ENCODE data around the gene ARNT2. TPM values are rescaled to one million over a fixed set of nuclear protein-coding genes. Genes with fewer than 3 reads are reported as not detected.

The ARNT2 gene
- total and polyA plus RNA-seq, 4 donors: 0.63 to 16.2 (median 4.9) TPM

DNA sequence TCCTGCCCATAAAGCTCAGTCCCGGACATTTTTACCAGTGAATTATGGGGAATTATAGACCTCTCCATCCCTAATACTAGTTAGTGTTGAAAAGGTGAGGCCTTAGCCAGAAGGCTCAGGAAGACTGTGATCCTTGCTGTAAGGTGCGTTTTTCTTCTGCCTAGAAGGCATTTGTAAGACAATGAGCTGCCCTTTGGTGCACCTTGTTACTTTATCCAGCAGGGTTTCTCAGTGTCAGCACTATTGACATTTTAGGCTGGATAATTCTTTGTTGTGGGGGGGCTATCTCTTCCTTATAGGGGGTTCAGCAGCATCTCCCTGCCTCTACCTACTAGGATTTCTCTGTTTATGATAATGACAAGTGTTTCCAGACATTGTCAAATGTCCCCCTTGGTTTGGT, 182.8 kb downstream of the ARNT2 start:
- Histone ChIP-seq H3K4me1 (ENCODE audit: control insufficient read depth in 1 of 2, insufficient read depth in 2 of 2, low read length in 2 of 2) (no peaks in the 10 kb centered on the region), H3K36me3 (ENCODE audit: control insufficient read depth in 1 of 2, insufficient read depth in 2 of 2, low read length in 1 of 2) (peaks cover 0 to 1% of the 10 kb centered on the region in 2 donors), H3K27me3 (ENCODE audit: control insufficient read depth in 1 of 2, insufficient read depth in 2 of 2, low read length in 1 of 2) (no peaks in the 10 kb centered on the region), H3K9me3 (ENCODE audit: control insufficient read depth, low read length) (no peaks in the 10 kb centered on the region), H3K4me3 (ENCODE audit: low read length in 2 of 2) (no peak overlapping the region), H3K27ac (ENCODE audit: low read depth in 1 of 2, low read length in 2 of 2) (no peak overlapping the region)
- intact Hi-C loops (cut with DNase I): no loop called here
- WGBS, 2 donors: 97 to 98% methylated on average over 2 of the region's 2 CpGs
- DNase-seq (no peak), ATAC-seq (ENCODE audit: low FRiP score) (no peak)

DNA sequence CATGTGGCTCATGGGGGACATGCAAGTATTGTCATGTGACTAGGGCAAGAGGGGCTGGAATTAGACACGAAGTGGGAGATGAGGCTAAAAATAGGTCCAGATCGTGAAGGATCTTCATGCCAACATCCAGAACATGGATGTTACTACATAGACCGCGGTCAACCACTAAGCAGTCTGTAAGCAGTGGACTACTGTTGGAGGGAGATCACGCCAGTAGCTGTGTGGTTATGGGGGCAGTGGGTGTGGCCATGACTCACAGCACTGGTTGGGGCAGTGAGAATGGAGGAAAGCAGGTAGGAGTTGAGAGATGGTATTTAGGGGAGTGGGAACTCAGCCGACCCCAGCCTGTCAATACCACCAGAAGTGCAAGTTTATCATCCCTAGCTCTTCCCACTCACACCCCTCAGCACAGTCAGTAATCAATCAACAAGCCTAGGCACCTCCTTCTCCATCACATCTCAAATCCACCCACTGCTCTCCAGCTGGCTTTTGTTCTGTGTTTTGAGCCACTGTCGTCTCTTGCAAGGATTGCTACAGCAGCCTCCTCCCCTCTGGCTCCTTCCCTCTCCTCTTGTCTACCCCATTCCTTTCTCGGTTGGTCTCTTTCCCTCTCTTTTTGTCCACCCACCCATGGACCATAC, 183.8 kb downstream of the ARNT2 start:
- Histone ChIP-seq H3K27ac (ENCODE audit: low read depth in 1 of 2, low read length in 2 of 2) (no peak overlapping the region), H3K4me3 (ENCODE audit: low read length in 2 of 2) (no peak overlapping the region), H3K36me3 (ENCODE audit: control insufficient read depth in 1 of 2, insufficient read depth in 2 of 2, low read length in 1 of 2) (peaks cover 0 to 1% of the 10 kb centered on the region in 2 donors), H3K4me1 (ENCODE audit: control insufficient read depth in 1 of 2, insufficient read depth in 2 of 2, low read length in 2 of 2) (no peaks in the 10 kb centered on the region), H3K9me3 (ENCODE audit: control insufficient read depth, low read length) (no peaks in the 10 kb centered on the region), H3K27me3 (ENCODE audit: control insufficient read depth in 1 of 2, insufficient read depth in 2 of 2, low read length in 1 of 2) (no peaks in the 10 kb centered on the region)
- DNase-seq (no peak), ATAC-seq (ENCODE audit: low FRiP score) (no peak)
- WGBS, 2 donors: 80 to 84% methylated on average over 8 of the region's 8 CpGs
- intact Hi-C loops (cut with DNase I): no loop called here

DNA sequence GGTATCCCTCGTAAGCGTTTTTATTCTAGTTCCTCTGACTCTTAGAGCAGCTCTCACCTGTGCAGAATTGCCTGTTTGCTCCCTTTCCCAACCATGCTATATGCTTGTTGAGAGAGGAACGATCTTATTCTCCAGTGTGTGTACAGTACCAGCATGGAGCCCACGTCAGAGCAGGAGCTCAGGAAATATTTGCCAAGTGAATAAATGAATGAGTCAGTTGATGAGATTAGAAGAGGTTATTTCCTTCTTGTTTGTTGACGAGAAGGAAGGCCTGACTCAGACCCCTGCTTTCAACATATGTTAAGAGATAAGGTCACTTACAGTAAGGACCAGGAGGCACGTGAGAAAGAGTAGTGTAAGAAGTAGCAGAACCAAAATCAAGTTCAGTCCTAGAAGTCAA, 184.6 kb downstream of the ARNT2 start:
- Histone ChIP-seq H3K9me3 (ENCODE audit: control insufficient read depth, low read length) (no peaks in the 10 kb centered on the region), H3K36me3 (ENCODE audit: control insufficient read depth in 1 of 2, insufficient read depth in 2 of 2, low read length in 1 of 2) (peaks cover 0 to 1% of the 10 kb centered on the region in 2 donors), H3K4me3 (ENCODE audit: low read length in 2 of 2) (no peak overlapping the region), H3K4me1 (ENCODE audit: control insufficient read depth in 1 of 2, insufficient read depth in 2 of 2, low read length in 2 of 2) (no peaks in the 10 kb centered on the region), H3K27ac (ENCODE audit: low read depth in 1 of 2, low read length in 2 of 2) (no peak overlapping the region), H3K27me3 (ENCODE audit: control insufficient read depth in 1 of 2, insufficient read depth in 2 of 2, low read length in 1 of 2) (no peaks in the 10 kb centered on the region)
- DNase-seq (no peak), ATAC-seq (ENCODE audit: low FRiP score) (no peak)
- WGBS, 2 donors: 86 to 88% methylated on average over 6 of the region's 6 CpGs
- intact Hi-C loops (cut with DNase I): no loop called here

DNA sequence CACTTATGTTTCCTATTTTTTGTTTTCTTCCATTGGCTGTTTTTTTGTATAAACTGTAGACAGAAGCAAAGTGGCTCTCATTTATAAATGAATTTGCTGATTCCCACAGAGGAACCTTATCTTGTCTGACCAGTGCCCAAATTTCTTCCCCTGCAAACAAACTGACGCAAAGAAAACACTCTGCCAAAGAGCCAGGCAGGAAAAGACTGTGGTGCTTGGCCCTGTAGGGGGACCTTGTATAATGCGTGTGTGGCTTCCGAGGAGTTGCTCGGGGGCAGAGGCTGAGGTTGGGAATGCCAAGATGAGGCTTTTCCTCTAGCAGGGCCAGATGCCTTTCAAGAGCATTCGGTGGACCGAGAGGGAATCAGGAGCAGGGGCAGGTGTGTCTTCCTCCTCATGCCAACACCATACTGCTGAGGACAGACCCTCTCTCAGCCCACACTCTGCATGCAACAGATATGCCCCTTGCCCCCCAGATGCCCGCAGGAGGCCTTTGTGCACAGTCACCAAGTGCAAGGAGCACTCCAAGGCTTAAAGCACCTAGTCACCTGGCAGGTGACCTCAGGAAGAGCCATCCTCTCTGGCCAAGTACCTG, 186.7 kb downstream of the ARNT2 start:
- no peak overlapping the region for H3K4me3 ChIP-seq (ENCODE audit: low read length in 2 of 2)
- peaks cover 0 to 1% of the 10 kb centered on the region in 2 donors for H3K36me3 ChIP-seq (ENCODE audit: control insufficient read depth in 1 of 2, insufficient read depth in 2 of 2, low read length in 1 of 2)
- ATAC-seq (ENCODE audit: low FRiP score): no peak
- no peaks in the 10 kb centered on the region for H3K27me3 ChIP-seq (ENCODE audit: control insufficient read depth in 1 of 2, insufficient read depth in 2 of 2, low read length in 1 of 2)
- WGBS, 2 donors: 80 to 88% methylated on average over 7 of the region's 7 CpGs
- DNase-seq: no peak
- no peak overlapping the region for H3K27ac ChIP-seq (ENCODE audit: low read depth in 1 of 2, low read length in 2 of 2)
- intact Hi-C loops (cut with DNase I): no loop called here
- no peaks in the 10 kb centered on the region for H3K9me3 ChIP-seq (ENCODE audit: control insufficient read depth, low read length)
- H3K4me1 ChIP-seq (ENCODE audit: control insufficient read depth in 1 of 2, insufficient read depth in 2 of 2, low read length in 2 of 2): no peaks in the 10 kb centered on the region

DNA sequence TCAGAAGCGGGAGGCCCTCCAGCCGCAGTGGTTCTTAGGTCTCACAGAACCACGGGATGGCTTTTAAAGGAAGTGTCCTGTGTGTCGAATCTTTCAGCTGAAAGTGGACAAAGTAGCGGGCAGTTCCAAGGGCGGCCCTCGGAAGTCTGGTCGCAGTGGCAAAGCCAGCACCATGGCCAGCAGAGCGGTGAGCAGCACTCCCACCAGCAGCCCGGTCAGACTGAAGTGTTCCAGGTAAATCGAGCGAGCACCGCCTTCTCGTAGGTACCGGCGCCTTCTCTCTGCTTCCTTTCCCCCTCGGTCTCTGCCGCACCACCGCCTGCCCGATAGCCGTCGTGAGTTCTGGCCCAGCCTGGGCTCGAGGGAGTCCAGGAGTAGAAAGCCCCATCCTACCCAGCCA, 187.3 kb downstream of the ARNT2 start:
- WGBS, 2 donors: 92 to 96% methylated on average over 22 to 23 of the region's 23 CpGs

DNA sequence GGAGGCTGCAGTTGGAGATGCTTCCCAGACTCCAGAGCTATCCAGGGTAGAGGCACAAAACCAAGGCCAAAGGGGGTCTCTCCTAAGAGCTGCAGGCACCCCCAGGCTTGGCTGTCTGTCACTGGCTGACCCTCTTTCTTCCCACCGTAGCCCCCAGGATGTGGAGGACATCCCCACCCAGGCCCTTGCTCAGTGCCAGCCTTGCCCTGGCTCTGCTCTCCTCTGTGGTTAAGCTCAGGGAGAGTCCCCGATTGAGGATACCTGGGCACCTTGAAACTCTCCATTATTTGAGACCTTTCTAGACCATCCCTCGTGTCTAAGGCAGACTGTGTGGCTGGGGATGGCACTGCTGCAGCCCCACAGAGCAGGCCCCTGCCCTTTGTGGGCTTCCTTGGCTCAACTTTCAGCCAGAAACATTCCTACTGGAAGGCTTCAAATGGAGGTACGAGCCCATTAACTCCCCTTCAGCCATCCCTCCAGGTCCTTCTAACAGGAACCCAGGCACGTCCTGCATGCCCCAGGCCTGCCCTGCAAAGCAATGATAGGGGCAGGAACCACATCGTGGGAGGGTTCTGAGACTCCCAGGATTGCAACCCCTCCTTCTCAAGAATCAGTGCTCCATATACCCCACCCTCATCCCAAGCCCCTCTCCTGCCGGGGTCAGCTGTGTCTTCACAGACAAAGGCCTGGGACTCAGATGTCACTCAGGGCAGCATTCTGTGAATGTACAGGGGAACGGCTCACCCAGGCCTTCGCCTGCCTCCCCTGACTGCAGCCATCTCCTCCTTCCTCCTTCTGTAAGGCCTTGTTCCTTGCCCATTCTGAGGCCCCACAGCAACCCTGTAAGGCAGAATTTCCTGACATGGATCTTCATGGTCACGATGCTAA, 188.0 kb downstream of the ARNT2 start:
- H3K4me1 ChIP-seq (ENCODE audit: control insufficient read depth in 1 of 2, insufficient read depth in 2 of 2, low read length in 2 of 2): no peaks in the 10 kb centered on the region
- H3K36me3 ChIP-seq (ENCODE audit: control insufficient read depth in 1 of 2, insufficient read depth in 2 of 2, low read length in 1 of 2): peaks cover 0 to 1% of the 10 kb centered on the region in 2 donors
- no peaks in the 10 kb centered on the region for H3K9me3 ChIP-seq (ENCODE audit: control insufficient read depth, low read length)
- no peak overlapping the region for H3K27ac ChIP-seq (ENCODE audit: low read depth in 1 of 2, low read length in 2 of 2)
- no peak overlapping the region for H3K4me3 ChIP-seq (ENCODE audit: low read length in 2 of 2)
- WGBS, 2 donors: 95% methylated on average over 10 of the region's 10 CpGs
- DNase-seq (no peak), ATAC-seq (ENCODE audit: low FRiP score) (no peak)
- intact Hi-C loops (cut with DNase I): no loop called here
- H3K27me3 ChIP-seq (ENCODE audit: control insufficient read depth in 1 of 2, insufficient read depth in 2 of 2, low read length in 1 of 2): no peaks in the 10 kb centered on the region

More for the DNA sequence above, 187.3 kb downstream of the ARNT2 start:
- Histone ChIP-seq H3K4me1 (ENCODE audit: control insufficient read depth in 1 of 2, insufficient read depth in 2 of 2, low read length in 2 of 2) (no peaks in the 10 kb centered on the region), H3K27me3 (ENCODE audit: control insufficient read depth in 1 of 2, insufficient read depth in 2 of 2, low read length in 1 of 2) (no peaks in the 10 kb centered on the region), H3K36me3 (ENCODE audit: control insufficient read depth in 1 of 2, insufficient read depth in 2 of 2, low read length in 1 of 2) (peaks cover 0 to 1% of the 10 kb centered on the region in 2 donors), H3K9me3 (ENCODE audit: control insufficient read depth, low read length) (no peaks in the 10 kb centered on the region), H3K27ac (ENCODE audit: low read depth in 1 of 2, low read length in 2 of 2) (no peak overlapping the region), H3K4me3 (ENCODE audit: low read length in 2 of 2) (no peak overlapping the region)
- no peak for ATAC-seq (ENCODE audit: low FRiP score)
- intact Hi-C loops (cut with DNase I): no loop called here
- no peak for DNase-seq

DNA sequence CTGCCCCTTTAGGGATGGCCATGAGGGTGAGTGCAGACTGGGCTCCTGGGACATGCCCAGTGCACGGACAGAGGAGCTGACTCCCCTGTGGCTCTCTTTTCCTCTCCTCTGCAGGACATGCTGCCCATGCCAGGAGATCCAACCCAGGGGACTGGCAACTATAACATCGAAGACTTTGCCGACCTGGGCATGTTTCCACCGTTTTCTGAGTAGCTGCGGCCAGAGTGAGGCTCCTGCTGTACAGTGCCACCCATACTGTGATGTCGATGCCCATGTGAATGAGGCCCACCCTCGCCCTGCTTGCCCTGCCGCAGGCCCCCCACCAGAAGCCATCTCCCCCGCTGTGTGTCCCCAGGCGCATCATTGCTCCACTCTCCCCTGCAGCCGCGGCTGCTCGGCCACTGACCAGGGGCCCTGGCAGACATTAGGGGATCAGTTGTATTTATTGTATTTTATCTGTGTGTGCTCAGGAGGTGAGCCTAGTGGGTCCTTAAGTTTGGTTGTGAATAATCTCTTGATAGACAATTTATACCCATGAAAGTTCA, 189.4 kb downstream of the ARNT2 start:
- H3K9me3 ChIP-seq (ENCODE audit: control insufficient read depth, low read length): no peaks in the 10 kb centered on the region
- H3K4me1 ChIP-seq (ENCODE audit: control insufficient read depth in 1 of 2, insufficient read depth in 2 of 2, low read length in 2 of 2): no peaks in the 10 kb centered on the region
- H3K27me3 ChIP-seq (ENCODE audit: control insufficient read depth in 1 of 2, insufficient read depth in 2 of 2, low read length in 1 of 2): no peaks in the 10 kb centered on the region
- DNase-seq (no peak), ATAC-seq (ENCODE audit: low FRiP score) (no peak)
- H3K36me3 ChIP-seq (ENCODE audit: control insufficient read depth in 1 of 2, insufficient read depth in 2 of 2, low read length in 1 of 2): peaks cover 0 to 1% of the 10 kb centered on the region in 2 donors
- no peak overlapping the region for H3K27ac ChIP-seq (ENCODE audit: low read depth in 1 of 2, low read length in 2 of 2)
- WGBS, 2 donors: 90 to 93% methylated on average over 13 of the region's 13 CpGs
- intact Hi-C loops (cut with DNase I): no loop called here
- no peak overlapping the region for H3K4me3 ChIP-seq (ENCODE audit: low read length in 2 of 2)

DNA sequence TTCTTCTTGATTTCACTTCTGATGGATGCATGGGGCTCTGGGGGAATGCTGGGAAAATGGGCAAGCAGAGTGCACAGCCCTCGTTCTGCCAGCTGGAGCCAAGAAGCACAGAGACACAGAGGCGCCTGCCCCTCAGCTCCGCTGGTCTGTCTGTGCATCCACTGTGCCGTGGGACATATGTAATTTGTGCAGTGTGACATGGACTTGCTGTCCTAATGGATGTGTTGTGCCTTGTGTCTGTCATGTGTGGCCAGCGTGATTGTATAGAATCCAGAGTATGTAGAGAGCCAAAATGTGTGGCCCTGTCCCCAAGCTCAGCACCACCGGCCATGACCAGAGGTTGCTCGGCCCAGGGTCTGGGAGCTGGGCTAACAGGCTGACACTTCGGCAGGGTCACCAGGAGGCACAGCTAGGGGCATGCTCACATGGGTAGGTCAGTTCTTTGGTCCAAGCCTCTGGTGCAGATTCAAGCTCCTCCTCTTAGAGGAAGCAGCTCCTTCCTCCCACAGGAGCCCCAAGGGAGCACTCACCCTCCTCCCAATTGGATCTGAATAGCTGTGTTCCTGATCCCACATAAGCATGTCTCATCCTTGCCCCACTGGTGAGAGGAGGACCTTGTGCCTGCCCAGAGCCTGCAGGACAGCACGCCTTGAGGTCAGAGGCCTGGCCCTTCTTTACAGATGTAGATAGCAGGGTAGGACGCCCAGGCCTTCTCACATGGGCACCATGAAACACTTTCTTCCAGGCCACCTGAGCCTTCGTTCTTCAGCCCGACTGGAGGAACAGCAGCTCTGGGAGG, 190.1 kb downstream of the ARNT2 start:
- ATAC-seq (ENCODE audit: low FRiP score): no peak
- Histone ChIP-seq H3K27me3 (ENCODE audit: control insufficient read depth in 1 of 2, insufficient read depth in 2 of 2, low read length in 1 of 2) (no peaks in the 10 kb centered on the region), H3K27ac (ENCODE audit: low read depth in 1 of 2, low read length in 2 of 2) (no peak overlapping the region), H3K36me3 (ENCODE audit: control insufficient read depth in 1 of 2, insufficient read depth in 2 of 2, low read length in 1 of 2) (peaks cover 0 to 1% of the 10 kb centered on the region in 2 donors), H3K9me3 (ENCODE audit: control insufficient read depth, low read length) (no peaks in the 10 kb centered on the region), H3K4me3 (ENCODE audit: low read length in 2 of 2) (no peak overlapping the region), H3K4me1 (ENCODE audit: control insufficient read depth in 1 of 2, insufficient read depth in 2 of 2, low read length in 2 of 2) (no peaks in the 10 kb centered on the region)
- WGBS, 2 donors: 85 to 88% methylated on average over 12 of the region's 12 CpGs
- DNase-seq: no peak
- intact Hi-C loops (cut with DNase I): no loop called here
